HG02938 (cell line): Measurements from ENCODE around the gene CLASP2.
"Not testable (repeated sequence)": the region's sequence is repeated elsewhere in the genome, so short reads cannot be mapped to it uniquely, and the experiment has no call there.

ENCODE experiments used
- ATAC-seq: cut with Tn5 transposase; IDR thresholded peaks from one replicate; pipeline ENCODE4 v1.9.1; 2021; ENCODE audit warnings: mild to moderate bottlenecking, moderate library complexity; ENCODE audit not compliant: unreplicated experiment

Gene CLASP2

DNA sequence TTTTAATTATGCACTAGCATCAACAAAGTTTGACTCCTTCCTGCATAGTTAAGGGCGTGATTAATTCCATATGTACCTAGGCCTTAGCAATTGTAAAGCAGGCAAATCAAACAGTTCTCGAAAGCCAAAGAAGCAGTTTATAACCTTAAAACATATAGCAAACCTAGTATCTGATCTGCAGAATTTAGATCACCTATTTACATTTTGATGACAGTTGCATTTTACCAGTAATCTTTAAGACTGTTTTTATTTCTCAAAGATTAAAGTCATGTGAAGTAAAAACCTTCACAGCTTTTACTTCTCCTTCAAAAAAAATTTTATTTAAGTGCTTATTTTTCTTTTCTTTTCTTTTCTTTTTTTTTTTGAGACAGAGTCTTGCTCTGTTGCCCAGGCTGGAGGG, 257.0 kb downstream of the CLASP2 start:
- no peak for ATAC-seq

DNA sequence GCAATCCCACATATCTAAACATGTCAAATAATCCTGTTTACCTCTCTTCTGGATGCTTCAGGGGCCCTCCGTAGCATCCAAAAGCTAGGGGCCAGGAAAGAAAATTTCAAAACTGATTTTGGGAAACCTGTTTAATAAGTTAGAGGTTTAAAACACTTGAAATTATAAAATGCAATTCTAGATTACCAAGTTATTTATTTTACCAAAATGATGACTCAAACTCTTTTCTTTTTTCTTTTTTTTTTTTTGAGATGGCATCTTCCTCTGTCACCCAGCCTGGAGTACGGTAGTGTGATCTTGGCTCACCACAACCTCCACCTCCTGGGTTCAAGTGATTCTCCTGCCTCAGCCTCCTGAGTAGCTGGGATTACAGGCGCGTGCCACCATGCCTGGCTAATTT, 258.5 kb downstream of the CLASP2 start:
- ATAC-seq = not testable (repeated sequence)

DNA sequence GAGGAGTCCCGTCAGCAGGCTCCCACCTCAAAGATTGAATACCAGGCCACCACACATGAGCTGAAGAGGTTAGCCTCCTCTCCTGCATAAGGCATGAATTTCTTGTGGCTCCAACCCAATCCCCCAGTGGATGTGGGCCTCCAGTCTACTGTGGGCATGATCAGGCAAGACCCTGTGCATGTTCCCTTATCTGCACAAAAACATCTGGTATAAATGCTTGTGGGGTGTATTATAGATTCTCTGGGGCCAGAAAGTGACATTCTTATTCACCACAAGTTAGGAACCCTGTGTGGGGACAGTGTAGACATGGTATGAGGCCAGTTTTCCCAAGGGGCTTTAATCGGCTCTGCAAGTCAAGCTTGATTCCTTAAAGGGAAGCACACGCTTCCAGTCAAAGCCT, 259.6 kb downstream of the CLASP2 start:
- no peak for ATAC-seq

DNA sequence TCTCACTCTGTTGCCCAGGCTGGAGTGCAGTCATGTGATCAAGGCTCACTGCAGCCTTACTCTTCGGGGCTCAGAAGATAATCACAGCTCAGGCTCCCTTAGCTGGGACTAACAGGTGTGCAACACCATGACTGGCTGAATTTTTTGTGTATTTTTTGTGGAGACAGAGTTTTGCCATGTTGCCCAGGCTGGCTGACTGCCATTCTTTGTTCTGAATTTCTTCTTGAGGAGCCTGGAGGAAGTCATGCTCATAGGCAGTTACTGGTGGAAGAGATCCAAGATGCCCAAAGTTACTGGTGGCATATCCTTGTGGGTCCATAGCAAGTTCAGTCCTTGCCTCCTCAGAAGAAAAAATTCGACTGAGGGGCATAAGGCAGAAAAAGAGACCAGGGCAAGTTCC, 261.3 kb downstream of the CLASP2 start:
- ATAC-seq = no peak

DNA sequence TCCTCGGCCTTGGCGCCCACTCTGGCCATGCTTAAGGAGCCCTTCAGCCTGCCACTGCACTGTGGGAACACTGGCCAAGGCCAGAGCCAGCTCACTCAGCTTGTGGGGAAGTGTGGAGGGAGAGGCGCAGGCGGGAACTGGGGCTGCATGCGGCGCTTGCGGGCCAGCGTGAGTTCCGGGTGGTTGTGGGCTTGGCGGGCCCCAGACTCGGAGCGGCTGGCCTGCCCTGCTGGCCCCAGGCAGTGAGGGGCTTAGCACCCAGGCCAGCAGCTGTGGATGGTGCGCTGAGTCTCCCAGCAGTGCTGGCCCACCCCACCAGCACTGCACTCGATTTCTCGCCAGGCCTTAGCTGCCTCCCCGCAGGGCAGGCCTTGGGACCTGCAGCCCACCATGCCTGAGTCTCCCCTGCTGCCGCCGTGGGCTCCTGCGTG, 264.7 kb downstream of the CLASP2 start:
- ATAC-seq = no peak

DNA sequence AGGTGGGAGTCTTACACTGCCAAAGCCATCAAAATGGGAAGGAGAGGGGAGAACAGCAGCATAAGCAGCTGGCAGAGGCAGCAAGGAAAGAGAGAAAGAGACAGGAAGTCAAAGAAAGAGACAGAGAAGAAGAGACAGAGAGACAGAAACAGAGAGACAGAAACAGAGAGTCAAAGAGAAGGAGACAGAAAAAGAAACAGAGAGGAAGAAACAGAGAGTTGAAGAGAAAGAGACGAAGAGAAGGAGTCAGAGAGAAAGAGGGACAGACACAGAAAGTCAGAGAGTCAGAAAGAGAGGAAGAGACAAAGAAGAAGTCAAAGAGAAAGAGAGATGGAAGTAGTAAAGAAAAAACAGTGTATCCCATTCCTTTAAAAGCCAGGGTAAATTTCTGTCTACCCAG, 266.1 kb downstream of the CLASP2 start:
- not testable (repeated sequence) for ATAC-seq

DNA sequence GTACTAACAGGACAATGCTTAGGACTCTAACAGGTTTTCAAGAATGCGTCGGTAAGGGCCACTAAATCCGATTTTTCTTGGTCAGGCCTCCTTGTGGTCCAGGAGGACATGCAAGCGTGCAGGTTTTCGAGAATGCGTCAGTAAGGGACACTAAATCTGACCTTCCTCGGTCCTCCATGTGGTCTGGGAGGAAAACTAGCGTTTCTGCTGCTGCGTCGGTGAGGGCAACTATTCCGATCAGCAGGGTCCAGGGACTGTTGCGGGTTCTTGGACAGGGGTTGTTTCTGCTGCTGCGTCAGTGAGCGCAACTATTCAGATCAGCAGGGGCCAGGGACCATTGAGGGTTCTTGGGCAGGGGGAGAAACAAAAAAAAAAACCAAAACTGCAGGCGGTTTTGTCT, 270.1 kb downstream of the CLASP2 start:
- ATAC-seq = no peak

DNA sequence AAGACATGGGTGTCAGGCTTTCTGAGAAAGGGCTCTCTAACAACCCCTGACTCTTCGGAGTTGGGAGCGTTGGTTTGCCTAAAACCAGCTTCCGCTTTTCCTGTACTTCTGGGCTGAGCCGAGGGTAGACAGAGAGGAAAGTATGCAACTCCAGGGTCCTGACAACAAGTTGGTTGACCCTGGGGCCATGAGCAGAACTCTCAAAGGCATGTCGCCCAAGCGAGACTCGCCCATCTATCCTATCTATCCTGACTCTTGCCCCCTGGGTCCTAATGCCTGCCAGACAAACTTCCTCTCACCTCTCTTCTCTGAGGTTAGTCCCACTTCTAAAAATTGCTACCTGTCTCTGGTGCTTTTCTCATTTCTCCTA, 270.8 kb downstream of the CLASP2 start:
- ATAC-seq = not testable (repeated sequence)
